Measurements from ENCODE around the gene DMD. TPM values are rescaled to one million over a fixed set of nuclear protein-coding genes. Genes with fewer than 3 reads are reported as not detected.

DMD gene
- total and polyA plus RNA-seq, 2 of the 8 experiments (the other 6 are each of a cell fraction or from before 2014, with no cell fraction given), result 4.8 to 7.4 TPM

DNA sequence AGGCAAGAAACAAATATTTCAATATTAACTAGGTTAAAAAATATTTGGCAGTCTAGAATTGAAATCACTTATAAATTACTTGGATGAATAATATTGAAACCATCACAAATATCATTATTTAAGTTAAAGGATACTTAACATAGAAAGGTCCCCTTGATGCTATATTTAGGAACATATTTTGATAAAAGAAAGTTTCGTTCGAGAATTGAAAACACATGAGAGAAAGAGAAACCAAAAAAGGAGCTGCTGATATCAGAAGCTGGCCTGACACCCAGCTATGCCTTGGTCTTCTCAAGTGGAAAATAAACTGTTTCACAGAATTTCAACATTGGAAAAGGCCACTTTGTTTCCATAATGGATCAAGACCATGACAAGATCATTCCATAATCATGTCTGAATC lies 762.4 kb downstream of the DMD start:
- H3K14ac ChIP-seq (ENCODE audit: insufficient read length), result no peak overlapping the region
- H4K20me1 ChIP-seq (replicated peaks in 1 of 2; ENCODE audit: control insufficient read depth in 1 of 2, insufficient read depth in 2 of 2, low read length in 2 of 2), result no peaks in the 10 kb centered on the region
- H3K23ac ChIP-seq (ENCODE audit: insufficient read length), result no peak overlapping the region
- no peaks in the 10 kb centered on the region for H3K4me1 ChIP-seq (replicated peaks in 1 of 4; ENCODE audit: control insufficient read depth in 3 of 4, insufficient read depth in 4 of 4, low read length in 3 of 4)
- CTCF ChIA-PET (ENCODE audit: partially characterized antibody), result no interaction called here
- H3K18ac ChIP-seq (ENCODE audit: extremely low read depth, low read length), result no peak overlapping the region
- no peak overlapping the region for H2BK12ac ChIP-seq (ENCODE audit: low read depth, low read length)
- POLR2A ChIA-PET (ENCODE audit: partially characterized antibody), result no interaction called here
- no peak overlapping the region for H2BK120ac ChIP-seq (replicated peaks; ENCODE audit: low read depth, low read length)
- no peak overlapping the region for H3K4ac ChIP-seq (replicated peaks; ENCODE audit: insufficient read length, low read depth, low read length)
- H3K9ac ChIP-seq (replicated peaks in 1 of 4; ENCODE audit: extremely low read depth in 1 of 4, low read depth in 3 of 4, low read length in 3 of 4), result no peak overlapping the region
- H3K79me1 ChIP-seq (ENCODE audit: low read depth, low read length), result no peaks in the 10 kb centered on the region
- no peak overlapping the region for H2BK15ac ChIP-seq (ENCODE audit: low read length)
- no peak for FAIRE-seq
- H3K4me2 ChIP-seq (ENCODE audit: insufficient read depth in 1 of 2, low read depth in 2 of 2, low read length in 2 of 2), result no peak overlapping the region
- H3K56ac ChIP-seq (replicated peaks; ENCODE audit: insufficient read length, low read depth, low read length), result no peak overlapping the region
- H2BK20ac ChIP-seq (ENCODE audit: low read length), result no peak overlapping the region
- H3K9me3 ChIP-seq (ENCODE audit: insufficient read depth in 2 of 2, low read depth in 1 of 2, low read length in 1 of 2), result no peaks in the 10 kb centered on the region
- no peaks in the 10 kb centered on the region for H3K79me2 ChIP-seq (ENCODE audit: control insufficient read depth in 1 of 2, insufficient read depth in 2 of 2, low read length in 2 of 2)
- no peak overlapping the region for H2AFZ ChIP-seq (ENCODE audit: low read length)
- TF ChIP-seq HDAC2 (IDR thresholded peaks at IDR 0.05; ENCODE audit: borderline replicate concordance in 1 of 2, low read depth in 2 of 2, low read length in 2 of 2), result no peak
- no peak for TF ChIP-seq BACH1 (IDR thresholded peaks at IDR 0.05; ENCODE audit: low read length)
- TF ChIP-seq SIRT6 (IDR thresholded peaks at IDR 0.05; ENCODE audit: low read length), result no peak
- TF ChIP-seq JUN (IDR thresholded peaks at IDR 0.05; ENCODE audit: low read depth, low read length), result no peak
- no peak for TF ChIP-seq EZH2 (IDR thresholded peaks at IDR 0.05; ENCODE audit: low read depth, low read length, severe bottlenecking)
- no peak for TF ChIP-seq KDM5A (IDR thresholded peaks at IDR 0.05; ENCODE audit: low read length)
- TF ChIP-seq POLR2A (IDR thresholded peaks at IDR 0.05; ENCODE audit: control extremely low read depth in 1 of 2, low read depth in 2 of 2, low read length in 2 of 2), result no peak
- WGBS, 2 experiments (ENCODE audit: extremely low coverage in 1 of 2, insufficient coverage in 1 of 2, insufficient read length in 1 of 2, insufficient replicate concordance in 2 of 2, low coverage in 1 of 2, low lambda C conversion rate in 2 of 2, missing lambda C conversion rate in 1 of 2), result 100% methylated on average over 2 of the region's 2 CpGs; no CpG with 5 or more reads in 1 of the 2 experiments
- no peak overlapping the region for H4K5ac ChIP-seq (ENCODE audit: insufficient read length, low read depth, low read length)
- no peaks in the 10 kb centered on the region for H3K27me3 ChIP-seq (replicated peaks in 1 of 4; ENCODE audit: control insufficient read depth in 3 of 4, extremely low read depth in 1 of 4, insufficient read depth in 3 of 4, low read length in 3 of 4)
- no peak overlapping the region for H3K27ac ChIP-seq (ENCODE audit: low read depth, low read length)
- H3K36me3 ChIP-seq (ENCODE audit: control insufficient read depth in 2 of 4, insufficient read depth in 4 of 4, low read length in 3 of 4), result no peaks in the 10 kb centered on the region
- no peaks in the 10 kb centered on the region for H3K23me2 ChIP-seq (ENCODE audit: low read depth, low read length)
- DNase-seq (ENCODE audit: low read depth in 1 of 2, low spot score in 2 of 2), result no peak
- H4K91ac ChIP-seq (replicated peaks; ENCODE audit: insufficient read length, low read length), result no peak overlapping the region
- no peak overlapping the region for H2AK5ac ChIP-seq (ENCODE audit: low read depth, low read length)
- H2BK5ac ChIP-seq (ENCODE audit: low read depth, low read length), result no peak overlapping the region
- no peak overlapping the region for H4K8ac ChIP-seq (ENCODE audit: extremely low read depth, insufficient read depth, low read length)
- no peak overlapping the region for H3K4me3 ChIP-seq (ENCODE audit: extremely low read depth in 1 of 4, insufficient read depth in 2 of 4, low read depth in 3 of 4, low read length in 4 of 4)

Measured in H1 (cell line).